T-cell (primary cell): ENCODE data around the gene GALT. TPM values are rescaled to one million over a fixed set of nuclear protein-coding genes. Genes with fewer than 3 reads are reported as not detected.
A peak's percentile ranks its signal among the peaks of the same experiment; 100 is the strongest.

ENCODE experiments used
- ATAC-seq, 4 experiments: fragments of 200-7000 bp in 3 of 4; fragments of 150-1000 bp in 1 of 4; cut with Tn5 transposase; replicated peaks in 1 of 4; 1 replicate in 3 of 4; 2 replicates in 1 of 4; pipeline ENCODE4 v1.10.0; 2021; ENCODE audit warnings: moderate library complexity in 3 of 4, mild to moderate bottlenecking in 2 of 4, moderate number of reproducible peaks in 1 of 4
- CTCF ChIA-PET, 2 donors: fragments of 300-600 bp; sonication (Branson Sonifier 250); formaldehyde crosslinking; loops; one replicate each; lab custom pipeline; 2022; ENCODE audit warnings: antibody characterized with exemption in 2 of 2; lab: Charles Lee
- POLR2A ChIA-PET, 2 donors: fragments of 300-600 bp; sonication (Branson Sonifier 250); formaldehyde crosslinking; loops; one replicate each; lab custom pipeline; 2022; ENCODE audit warnings: antibody characterized with exemption in 2 of 2; lab: Charles Lee
- DNase-seq, 35 experiments: peaks; one replicate each; pipeline versions ENCODE4 v3.0.0 to v3.0.0-alpha.2; 2013 to 2023
- H3K27ac ChIP-seq: one replicate; pipeline ENCODE4 v1.5.1; 2013; ENCODE audit warnings: low read length
- H3K27me3 ChIP-seq, 2 experiments: replicated peaks in 1 of 2; 1 replicate in 1 of 2; 2 replicates in 1 of 2; pipeline versions ENCODE4 v1.6.1 to v1.7.0; 2013; ENCODE audit warnings: low read length in 1 of 2, mixed read lengths in 1 of 2; ENCODE audit not compliant: control insufficient read depth in 2 of 2, insufficient read depth in 2 of 2; ENCODE audit errors: extremely low read depth in 1 of 2
- H3K36me3 ChIP-seq, 2 donors: 1 replicate in 1 of 2; 2 replicates in 1 of 2; pipeline versions ENCODE4 v1.6.1 to v1.7.0; 2013; ENCODE audit warnings: low read length in 1 of 2; ENCODE audit not compliant: control insufficient read depth in 2 of 2, insufficient read depth in 1 of 2; ENCODE audit errors: extremely low read depth in 1 of 2
- H3K4me1 ChIP-seq, 2 experiments: 1 replicate in 1 of 2; 2 replicates in 1 of 2; pipeline versions ENCODE4 v1.6.1 to v1.7.0; 2013; ENCODE audit warnings: low read length in 2 of 2, mixed read lengths in 1 of 2; ENCODE audit not compliant: insufficient read depth in 2 of 2, control insufficient read depth in 1 of 2; ENCODE audit errors: extremely low read depth in 1 of 2
- H3K4me3 ChIP-seq, 2 donors: 1 replicate in 1 of 2; 2 replicates in 1 of 2; pipeline versions ENCODE4 v1.5.1 to v1.7.0; 2013; ENCODE audit warnings: mild to moderate bottlenecking in 2 of 2, low read length in 1 of 2, moderate library complexity in 1 of 2; ENCODE audit not compliant: control insufficient read depth in 1 of 2; ENCODE audit errors: extremely low read depth in 1 of 2
- H3K9me3 ChIP-seq: 2 replicates; pipeline ENCODE4 v1.7.0; 2013
- H3K27ac Mint-ChIP-seq, 2 donors: one replicate each; pipeline ENCODE4 v1.8.0; 2020 to 2021; ENCODE audit warnings: mild to moderate bottlenecking in 2 of 2, mixed read lengths in 2 of 2
- H3K27me3 Mint-ChIP-seq, 2 donors: one replicate each; pipeline ENCODE4 v1.8.0; 2021 to 2022; ENCODE audit warnings: mixed read lengths in 2 of 2
- H3K36me3 Mint-ChIP-seq: one replicate; pipeline ENCODE4 v1.8.0; 2021; ENCODE audit warnings: mixed read lengths
- H3K4me1 Mint-ChIP-seq, 3 donors: one replicate each; pipeline ENCODE4 v1.8.0; 2020 to 2022; ENCODE audit warnings: mixed read lengths in 3 of 3, mild to moderate bottlenecking in 1 of 3
- H3K4me3 Mint-ChIP-seq, 3 donors: one replicate each; pipeline ENCODE4 v1.8.0; 2020 to 2022; ENCODE audit warnings: mild to moderate bottlenecking in 3 of 3, mixed read lengths in 3 of 3, moderate library complexity in 3 of 3
- H3K9me3 Mint-ChIP-seq, 3 donors: one replicate each; pipeline ENCODE4 v1.8.0; 2020 to 2022; ENCODE audit warnings: mixed read lengths in 3 of 3
- WGBS: methylation state at CpG from one replicate; pipeline ENCODE4 v1.1.5; 2013; ENCODE audit warnings: missing lambda C conversion rate; ENCODE audit not compliant: insufficient coverage; 5-methylcytosine and 5-hydroxymethylcytosine counted together
- total RNA-seq, 35 experiments: library from RNA in 6 of 35; stranded (reverse) in 6 of 35; fragments of 120-200 nt in 1 of 35; gene quantifications; one replicate each; pipeline versions ENCODE4 v1.2.1 to v1.2.4 and lab custom pipeline; 2013 to 2026

The GALT gene
- total RNA-seq, 5 donors from 2014 or later (not counting 1 experiment from before 2014, with no cell fraction given), result 177 to 255 (median 215) TPM

DNA sequence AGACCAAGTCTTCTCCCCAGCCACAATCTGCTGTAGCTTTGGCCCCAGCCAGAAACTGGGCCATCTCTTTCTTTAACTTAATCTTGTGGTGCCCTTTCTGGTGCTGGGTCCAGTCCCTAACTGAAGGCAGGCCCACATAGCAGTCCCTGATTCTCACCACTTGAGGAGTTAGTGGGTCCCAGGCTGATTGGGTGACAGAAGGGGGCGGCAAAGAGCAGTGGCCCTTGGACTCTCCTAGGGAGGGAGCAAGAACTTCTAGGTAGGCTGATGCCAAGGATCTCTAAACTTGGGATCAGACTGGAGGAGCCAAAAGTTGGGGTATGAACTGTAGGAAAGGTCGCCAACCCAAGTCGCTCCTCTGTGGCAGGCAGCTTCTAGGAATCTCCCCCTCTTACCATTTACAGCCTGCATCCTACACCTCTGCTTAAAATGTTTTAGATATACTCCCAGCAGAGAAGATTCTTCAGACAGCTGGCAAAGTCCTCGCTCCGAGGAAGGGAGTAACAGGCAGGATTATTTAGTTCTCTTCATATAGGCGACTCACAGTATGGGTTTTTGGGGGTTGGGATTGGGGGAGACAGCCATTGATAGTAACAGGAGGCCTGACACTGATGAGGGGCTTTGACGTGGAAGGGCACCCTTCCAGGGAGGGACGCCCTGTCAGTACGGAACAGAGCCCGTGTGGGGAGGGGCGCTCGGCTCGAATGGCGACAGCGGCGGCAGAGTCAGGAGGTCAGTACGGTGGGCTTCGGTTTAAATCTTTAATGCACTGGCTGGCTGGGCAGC is 18.0 kb downstream of the GALT start:
- Histone ChIP-seq H3K36me3 (peaks cover 15 to 16% of the 10 kb centered on the region in 2 donors), H3K4me3 (peak overlapping the region; percentile 55 to 80), H3K27ac (peak overlapping the region; percentile 87), H3K27me3 (no peaks in the 10 kb centered on the region), H3K4me1 (peaks cover 19 to 52% of the 10 kb centered on the region in 2 experiments), H3K9me3 (no peaks in the 10 kb centered on the region)
- peaks cover 47 to 63% (median 47%) of the 10 kb centered on the region in 3 donors for H3K4me1 Mint-ChIP-seq
- 18% methylated on average over 14 of the region's 18 CpGs for WGBS
- peaks cover 33% of the 10 kb centered on the region for H3K36me3 Mint-ChIP-seq
- peak overlapping the region; percentile 94 to 97 for H3K27ac Mint-ChIP-seq
- H3K4me3 Mint-ChIP-seq, result peak overlapping the region; percentile 82 to 90 (median 86)
- peak; percentile 22 to 84 (median 67) for DNase-seq
- H3K9me3 Mint-ChIP-seq, result peaks cover 4 to 7% (median 6%) of the 10 kb centered on the region in 3 donors
- ATAC-seq, result peak; percentile 18 to 37 (median 36)
- ChIA-PET CTCF (interaction anchor here (1.0 to 4.4 kb wide), 8 partner anchors 17 to 44 kb away, joined by 3 to 39 read pairs (median 5); partner anchors contain the start of genes DCTN3 (in 1 of the 2), GALT (in 1 of the 2) and SIGMAR1 (in 1 of the 2)), POLR2A (interaction anchor here in 1 of 2 donors (0.6 to 1.3 kb wide), 3 partner anchors 18 to 389 kb away, joined by 3 to 5 read pairs (median 4); partner anchors contain the start of genes GALT and SIGMAR1)
- H3K27me3 Mint-ChIP-seq, result no peaks in the 10 kb centered on the region

DNA sequence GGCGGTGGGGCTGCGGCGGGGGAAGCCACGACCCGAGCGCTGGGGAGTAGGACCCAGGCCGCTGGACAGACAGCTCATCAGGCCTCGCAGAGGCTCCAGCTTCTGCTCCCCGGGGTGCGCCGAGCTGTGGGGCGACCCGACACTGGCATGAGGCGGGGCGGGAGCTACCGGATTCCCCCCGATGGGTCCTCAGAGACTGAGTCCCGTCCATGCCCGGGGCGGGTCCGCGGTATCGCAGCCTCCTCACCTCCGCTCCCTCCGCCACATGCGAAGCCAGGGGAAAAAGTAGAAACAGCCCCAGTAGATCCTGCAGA is 18.5 kb downstream of the GALT start:
- peaks cover 12 to 14% of the 10 kb centered on the region in 2 donors for H3K36me3 ChIP-seq
- Mint-ChIP-seq H3K27me3 (no peaks in the 10 kb centered on the region), H3K36me3 (peaks cover 37% of the 10 kb centered on the region), H3K27ac (peak overlapping the region; percentile 94 to 97), H3K4me3 (peak overlapping the region; percentile 82 to 90 (median 86)), H3K4me1 (peaks cover 47 to 63% (median 47%) of the 10 kb centered on the region in 3 donors), H3K9me3 (peaks cover 4 to 12% (median 10%) of the 10 kb centered on the region in 3 donors)
- peak overlapping the region; percentile 87 for H3K27ac ChIP-seq
- H3K4me1 ChIP-seq, result peaks cover 19 to 52% of the 10 kb centered on the region in 2 experiments
- ChIA-PET POLR2A (interaction anchor here in 1 of 2 donors (1.0 to 1.3 kb wide), 2 partner anchors 18 to 27 kb away, joined by 3 to 5 read pairs; partner anchors contain the start of genes GALT and SIGMAR1), CTCF (interaction anchor here (0.7 to 4.4 kb wide), 9 partner anchors 18 to 288 kb away, joined by 3 to 39 read pairs (median 5); partner anchors contain the start of genes DCTN3 (in 1 of the 2), GALT (in 1 of the 2), MYORG (in 1 of the 2) and RPP25L (in 1 of the 2))
- WGBS, result 3% methylated on average over 24 of the region's 26 CpGs
- no peaks in the 10 kb centered on the region for H3K9me3 ChIP-seq
- H3K27me3 ChIP-seq, result no peaks in the 10 kb centered on the region
- ATAC-seq (peak; percentile 21 to 40 (median 28)), DNase-seq (peak in 1 of 35 experiments; percentile 18)
- H3K4me3 ChIP-seq, result peak overlapping the region; percentile 55 to 80

DNA sequence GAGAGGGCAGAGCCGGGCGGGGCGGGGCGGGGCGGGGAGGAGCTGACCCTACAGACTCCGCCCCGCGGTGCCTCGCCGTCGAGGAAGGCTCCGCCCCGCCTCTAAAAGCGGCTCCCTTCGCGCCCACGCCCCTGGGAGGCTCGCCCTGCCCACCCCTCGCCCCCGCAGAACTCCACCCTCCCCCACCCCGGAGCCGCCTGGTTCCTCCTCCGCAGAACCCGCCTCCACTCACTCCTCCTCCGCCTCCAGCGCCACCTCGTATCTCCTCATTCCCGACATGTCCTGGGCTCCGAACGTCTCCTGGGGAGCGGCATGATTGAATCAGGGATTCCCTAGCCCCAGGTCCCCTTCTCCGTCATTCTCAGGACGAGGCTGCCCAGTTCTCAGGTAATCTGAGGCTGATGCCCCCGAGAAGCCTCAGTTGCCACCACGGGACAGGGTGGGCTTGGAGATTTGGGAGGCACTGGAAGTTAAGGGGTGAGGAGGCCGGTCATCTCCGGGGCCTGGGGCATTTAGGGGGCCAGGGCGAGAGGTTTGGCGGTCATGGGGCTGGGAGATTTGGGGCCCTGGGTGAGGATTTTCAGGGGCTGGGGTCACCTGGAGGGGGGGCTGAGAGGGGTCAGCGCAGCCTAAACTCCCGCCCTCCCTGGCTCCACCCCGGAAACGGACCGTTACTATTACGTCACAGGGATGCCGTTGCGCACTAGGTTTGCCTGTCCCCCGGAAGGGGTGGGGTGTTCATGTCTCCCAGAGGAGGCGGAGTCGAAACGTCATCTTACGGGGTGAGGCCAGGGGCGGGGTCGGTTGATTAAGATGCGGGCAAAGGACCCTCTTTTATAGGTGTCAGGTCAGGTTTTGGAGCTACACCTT is 19.1 kb downstream of the GALT start:
- 5% methylated on average over 39 of the region's 55 CpGs for WGBS
- POLR2A ChIA-PET, result interaction anchor here (0.5 to 1.3 kb wide), 4 partner anchors 19 to 432 kb away, joined by 3 to 5 read pairs (median 4); partner anchors contain the start of genes GALT (in 1 of the 2) and SIGMAR1 (in 1 of the 2)

DNA sequence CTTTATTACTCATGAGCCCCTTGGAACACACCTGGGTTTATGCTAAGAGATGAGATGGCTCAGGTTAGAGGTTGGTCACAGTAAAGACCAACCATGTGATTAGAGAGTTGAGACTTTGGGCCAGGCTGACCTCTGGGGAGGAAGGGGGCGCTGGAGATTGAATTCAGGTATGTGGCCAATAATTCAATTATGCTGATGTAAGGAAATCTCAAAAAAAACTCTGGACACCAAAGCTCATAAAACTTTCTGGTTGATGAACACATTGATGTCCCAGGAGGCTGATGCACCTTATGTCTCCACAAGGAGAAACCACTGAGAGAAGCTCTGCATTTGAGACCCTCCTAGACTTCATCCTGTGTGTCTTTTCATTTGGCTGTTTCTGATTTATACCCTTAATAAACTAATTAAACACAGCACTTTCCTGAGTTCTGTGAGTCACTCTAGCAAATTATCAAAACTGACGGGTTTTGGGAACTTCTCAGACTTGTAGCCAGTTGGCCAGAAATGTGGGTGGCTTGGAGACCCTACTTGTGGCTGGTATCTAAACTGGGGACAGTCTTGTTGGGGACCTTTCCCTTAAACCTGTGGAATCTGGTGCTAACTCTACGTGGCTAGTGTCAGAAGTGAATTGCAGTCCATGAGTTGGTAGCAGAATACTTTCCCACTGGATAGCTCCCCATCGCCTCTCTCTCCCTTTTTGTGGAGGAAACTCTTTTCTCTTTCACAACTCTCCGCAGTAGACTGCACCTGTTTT is 23.5 kb downstream of the GALT start:
- no peak overlapping the region for H3K27ac ChIP-seq
- H3K27ac Mint-ChIP-seq, result no peak overlapping the region
- CTCF ChIA-PET, result interaction anchor here in 1 of 2 donors (0.6 kb wide), 1 partner anchor 499 kb away, joined by 5 read pairs; no protein-coding TSS in a partner anchor
- H3K27me3 ChIP-seq, result no peaks in the 10 kb centered on the region
- peaks cover 0 to 16% of the 10 kb centered on the region in 2 experiments for H3K4me1 ChIP-seq
- ATAC-seq (no peak), DNase-seq (no peak)
- no peaks in the 10 kb centered on the region for H3K9me3 ChIP-seq
- H3K4me3 Mint-ChIP-seq, result no peak overlapping the region
- H3K9me3 Mint-ChIP-seq, result peaks cover 8 to 16% (median 10%) of the 10 kb centered on the region in 3 donors
- peaks cover 12 to 20% (median 16%) of the 10 kb centered on the region in 3 donors for H3K4me1 Mint-ChIP-seq
- WGBS, result no CpG with 5 or more reads among the region's 5 CpGs
- POLR2A ChIA-PET, result no interaction called here
- peaks cover 24% of the 10 kb centered on the region for H3K36me3 Mint-ChIP-seq
- no peaks in the 10 kb centered on the region for H3K27me3 Mint-ChIP-seq
- peaks cover 0 to 5% of the 10 kb centered on the region in 2 donors for H3K36me3 ChIP-seq
- no peak overlapping the region for H3K4me3 ChIP-seq

More for the DNA sequence above, 19.1 kb downstream of the GALT start:
- Mint-ChIP-seq H3K9me3 (peaks cover 8 to 16% (median 10%) of the 10 kb centered on the region in 3 donors), H3K27ac (peak overlapping the region; percentile 87 to 88), H3K36me3 (peaks cover 34% of the 10 kb centered on the region), H3K4me1 (peaks cover 47 to 60% (median 47%) of the 10 kb centered on the region in 3 donors), H3K27me3 (no peaks in the 10 kb centered on the region), H3K4me3 (peak overlapping the region; percentile 82 to 90 (median 86))
- DNase-seq (peak; percentile 66 to 95 (median 87)), ATAC-seq (peak; percentile 80 to 88 (median 84))
- Histone ChIP-seq H3K4me3 (peak overlapping the region; percentile 71 to 80), H3K36me3 (peaks cover 6 to 11% of the 10 kb centered on the region in 2 donors), H3K9me3 (no peaks in the 10 kb centered on the region), H3K27ac (peak overlapping the region; percentile 97), H3K4me1 (peaks cover 19 to 52% of the 10 kb centered on the region in 2 experiments), H3K27me3 (no peaks in the 10 kb centered on the region)
- CTCF ChIA-PET, result interaction anchor here (0.7 to 4.4 kb wide), 10 partner anchors 19 to 289 kb away, joined by 3 to 39 read pairs (median 5); partner anchors contain the start of genes DCTN3 (in 1 of the 2), GALT (in 1 of the 2), MYORG (in 1 of the 2) and RPP25L (in 1 of the 2)

DNA sequence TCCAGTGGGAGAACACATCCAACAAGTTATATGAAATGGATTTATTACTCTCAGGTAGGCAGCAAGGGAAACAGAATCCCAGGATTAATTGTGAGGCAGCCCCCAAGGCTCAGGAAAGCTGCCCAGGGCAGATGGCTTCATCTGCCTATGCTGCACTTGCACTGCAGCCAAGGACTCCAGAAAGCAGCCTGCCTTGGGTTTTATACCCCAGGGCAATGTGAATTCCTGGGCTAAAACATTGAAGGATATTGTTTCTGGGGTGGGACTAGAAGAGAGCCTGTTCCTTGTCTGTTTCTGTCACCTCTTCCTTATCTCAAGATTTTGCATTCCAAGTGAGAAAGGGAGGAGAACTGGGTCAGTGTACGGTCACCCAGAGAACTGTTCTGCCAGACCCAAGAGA is 24.8 kb downstream of the GALT start:
- ChIA-PET CTCF (no interaction called here), POLR2A (no interaction called here)
- Histone ChIP-seq H3K27me3 (peaks cover 0 to 2% of the 10 kb centered on the region in 2 experiments), H3K9me3 (no peaks in the 10 kb centered on the region), H3K4me1 (peaks cover 0 to 5% of the 10 kb centered on the region in 2 experiments), H3K36me3 (peaks cover 0 to 5% of the 10 kb centered on the region in 2 donors), H3K4me3 (no peak overlapping the region), H3K27ac (no peak overlapping the region)
- ATAC-seq (no peak), DNase-seq (no peak)
- no peak overlapping the region for H3K4me3 Mint-ChIP-seq
- H3K36me3 Mint-ChIP-seq, result peaks cover 24% of the 10 kb centered on the region
- no peaks in the 10 kb centered on the region for H3K27me3 Mint-ChIP-seq
- H3K4me1 Mint-ChIP-seq, result peaks cover 6 to 16% (median 13%) of the 10 kb centered on the region in 3 donors
- H3K9me3 Mint-ChIP-seq, result peaks cover 8 to 16% (median 10%) of the 10 kb centered on the region in 3 donors
- H3K27ac Mint-ChIP-seq, result no peak overlapping the region
- no CpG with 5 or more reads among the region's 1 CpG for WGBS
